GM23338 (cell line): Measurements from ENCODE around the gene KANK4. TPM values are rescaled to one million over a fixed set of nuclear protein-coding genes. Genes with fewer than 3 reads are reported as not detected.

Source experiments
- ATAC-seq: fragments of 200-7000 bp; cut with Tn5 transposase; 3 replicates; pipeline ENCODE4 v1.9.1; 2020
- DNase-seq: peaks from one replicate; pipeline ENCODE4 v3.0.0-alpha.2; 2015; ENCODE audit warnings: low spot score
- H2AFZ ChIP-seq: fragments of 200-600 bp; sonication (generic); 2 replicates; pipeline ENCODE4 v1.8.0; 2016; ENCODE audit warnings: antibody characterized with exemption, mild to moderate bottlenecking, moderate library complexity
- H3F3A ChIP-seq: fragments of 200-600 bp; sonication (generic); replicated peaks from 2 replicates; pipeline ENCODE4 v1.8.0; 2017; ENCODE audit warnings: antibody characterized with exemption, mixed run types, low read depth
- H3K27ac ChIP-seq: fragments of 200-600 bp; sonication (generic); 2 replicates; pipeline ENCODE4 v1.6.1; 2016; ENCODE audit warnings: low read depth
- H3K27me3 ChIP-seq: fragments of 200-600 bp; sonication (generic); 2 replicates; pipeline ENCODE4 v1.8.0; 2016; ENCODE audit warnings: mild to moderate bottlenecking, mixed run types, moderate library complexity; ENCODE audit not compliant: insufficient read depth
- H3K36me3 ChIP-seq: fragments of 200-600 bp; sonication (generic); 2 replicates; pipeline ENCODE4 v1.8.0; 2016; ENCODE audit warnings: mild to moderate bottlenecking; ENCODE audit not compliant: insufficient read depth
- H3K4me1 ChIP-seq: fragments of 200-600 bp; sonication (generic); 2 replicates; pipeline ENCODE4 v1.8.0; 2016; ENCODE audit warnings: mild to moderate bottlenecking, moderate library complexity; ENCODE audit not compliant: insufficient read depth
- H3K4me2 ChIP-seq: fragments of 200-600 bp; sonication (generic); 2 replicates; pipeline ENCODE4 v1.7.1; 2017; ENCODE audit warnings: mixed run types
- H3K4me3 ChIP-seq: fragments of 200-600 bp; sonication (generic); 2 replicates; pipeline ENCODE4 v1.6.1; 2016; ENCODE audit warnings: mixed run types
- H3K79me2 ChIP-seq: fragments of 200-600 bp; sonication (generic); replicated peaks from 2 replicates; pipeline ENCODE4 v1.8.0; 2017; ENCODE audit warnings: mild to moderate bottlenecking; ENCODE audit not compliant: insufficient read depth
- H3K9me2 ChIP-seq: fragments of 200-600 bp; sonication (generic); 2 replicates; pipeline ENCODE4 v1.8.0; 2017; ENCODE audit not compliant: insufficient read depth
- H4K20me1 ChIP-seq: fragments of 200-600 bp; sonication (generic); replicated peaks from 2 replicates; pipeline ENCODE4 v1.8.0; 2017; ENCODE audit warnings: mild to moderate bottlenecking; ENCODE audit not compliant: insufficient read depth
- H3K27ac Mint-ChIP-seq: 2 replicates; pipeline ENCODE4 v1.8.0; 2020; ENCODE audit warnings: inconsistent platforms, mild to moderate bottlenecking, moderate library complexity, mixed read lengths
- H3K27me3 Mint-ChIP-seq: 3 replicates; pipeline ENCODE4 v1.8.0; 2022; ENCODE audit warnings: low read depth, mild to moderate bottlenecking, moderate library complexity, mixed read lengths, inconsistent platforms; ENCODE audit not compliant: insufficient read depth, poor library complexity
- H3K36me3 Mint-ChIP-seq: 3 replicates; pipeline ENCODE4 v1.8.0; 2021; ENCODE audit warnings: low read depth, mild to moderate bottlenecking, inconsistent platforms, moderate library complexity, mixed read lengths
- H3K4me1 Mint-ChIP-seq: 3 replicates; pipeline ENCODE4 v1.8.0; 2020; ENCODE audit warnings: mild to moderate bottlenecking, inconsistent platforms, mixed read lengths
- H3K4me3 Mint-ChIP-seq: 3 replicates; pipeline ENCODE4 v1.8.0; 2021; ENCODE audit warnings: moderate library complexity, mild to moderate bottlenecking, inconsistent platforms, mixed read lengths
- H3K9me3 Mint-ChIP-seq: 3 replicates; pipeline ENCODE4 v1.8.0; 2020; ENCODE audit warnings: moderate library complexity, mild to moderate bottlenecking, inconsistent platforms, mixed read lengths
- CTCF ChIP-seq, 2 experiments: fragments of 200-600 bp in 1 of 2; sonication (generic) in 1 of 2; conservative IDR thresholded peaks; 2 replicates each; pipeline versions ENCODE4 v1.5.1 to v1.6.1; 2016 to 2017; ENCODE audit warnings: antibody characterized with exemption in 2 of 2, low read depth in 2 of 2, mild to moderate bottlenecking in 2 of 2, moderate library complexity in 1 of 2
- EZH2 ChIP-seq: fragments of 200-600 bp; sonication (generic); IDR thresholded peaks from one replicate; pipeline ENCODE4 v1.8.0; 2017; ENCODE audit warnings: antibody characterized with exemption, mild to moderate bottlenecking, low read depth; ENCODE audit not compliant: unreplicated experiment
- POLR2AphosphoS5 ChIP-seq: IDR thresholded peaks from 2 replicates; pipeline ENCODE4 v1.6.1; 2016; ENCODE audit warnings: antibody characterized with exemption, low read depth
- ZNF331 ChIP-seq: fragments of 250-450 bp; sonication (Bioruptor Pico); IDR thresholded peaks from 2 replicates; pipeline ENCODE4 v1.5.0; 2020; ENCODE audit warnings: low read depth, mild to moderate bottlenecking, moderate library complexity
- ZNF462 ChIP-seq: fragments of 250-450 bp; sonication (Bioruptor Pico); IDR thresholded peaks from 2 replicates; pipeline ENCODE4 v1.5.0; 2020; ENCODE audit warnings: mild to moderate bottlenecking, moderate library complexity
- polyA plus RNA-seq: library from polyadenylated mRNA; unstranded; fragments of >200 nt; fragmentation: Nextera tagmentation; extraction: Ambion mirVana; gene quantifications from 2 replicates; pipeline ENCODE4 v1.2.1, GENCODE V29; 2016
- total RNA-seq: library from RNA; depleted of rRNA; stranded (reverse); fragments of >200 nt; shearing (Covaris generic); gene quantifications from 2 replicates; pipeline ENCODE4 v1.2.3, GENCODE V29; 2014

KANK4 gene
- total and polyA plus RNA-seq, 2 experiments from 2014 or later, result 0.31 to 0.42 TPM

- Mint-ChIP-seq H3K9me3 (no peaks in the 10 kb centered on the region; the same call in 2 of the 3 replicates), H3K27me3 (peaks cover 4% of the 10 kb centered on the region), H3K36me3 (no peaks in the 10 kb centered on the region), H3K4me1 (0 out of 3 replicates have a peak, but pooled peaks cover 2% of the 10 kb centered on the region), H3K4me3 (no peak overlapping the region), H3K27ac (peak overlapping the region; percentile 36; the same call in 1 of the 2 replicates)
- Histone ChIP-seq H3K27ac (no peak overlapping the region), H3K27me3 (no peaks in the 10 kb centered on the region), H3K4me2 (no peak overlapping the region), H2AFZ (peak overlapping the region; percentile 29), H3K9me2 (no peaks in the 10 kb centered on the region), H3K79me2 (no peaks in the 10 kb centered on the region), H3K4me1 (no peaks in the 10 kb centered on the region), H3K4me3 (no peak overlapping the region), H3F3A (no peaks in the 10 kb centered on the region), H3K36me3 (no peaks in the 10 kb centered on the region), H4K20me1 (no peaks in the 10 kb centered on the region)
- no peak for TF ChIP-seq POLR2AphosphoS5
- DNase-seq, result no peak
- ATAC-seq, result no peak
Observed at GRCh38 chr1:62358665-62359373, 39.6 kb upstream of the KANK4 start.

GRCh38 chr1:62357916-62358315, 38.7 kb upstream of the KANK4 start:
- Mint-ChIP-seq H3K9me3 (no peaks in the 10 kb centered on the region), H3K36me3 (no peaks in the 10 kb centered on the region), H3K4me1 (0 out of 3 replicates have a peak, but pooled peaks cover 2% of the 10 kb centered on the region), H3K27ac (no peak overlapping the region), H3K27me3 (peaks cover 7% of the 10 kb centered on the region), H3K4me3 (no peak overlapping the region)
- no peak overlapping the region for H2AFZ ChIP-seq
- no peaks in the 10 kb centered on the region for H3K9me2 ChIP-seq
- no peaks in the 10 kb centered on the region for H3K79me2 ChIP-seq
- no peak overlapping the region for H3K4me3 ChIP-seq
- DNase-seq (no peak), ATAC-seq (no peak)
- no peak overlapping the region for H3K4me2 ChIP-seq
- TF ChIP-seq EZH2 (no peak), CTCF (conservative IDR thresholded peaks at IDR 0.05; ENCODE audit: low read depth in 2 of 2) (no peak), POLR2AphosphoS5 (no peak), ZNF462 (CRISPR knock-in tag) (no peak), ZNF331 (no peak)
- no peaks in the 10 kb centered on the region for H3K4me1 ChIP-seq
- H3K27ac ChIP-seq, result no peak overlapping the region
- H4K20me1 ChIP-seq, result no peaks in the 10 kb centered on the region
- no peaks in the 10 kb centered on the region for H3F3A ChIP-seq
- no peaks in the 10 kb centered on the region for H3K36me3 ChIP-seq
- no peaks in the 10 kb centered on the region for H3K27me3 ChIP-seq
